GM21447 (cell line): ENCODE results near the gene ANKUB1.

Experiments
- ATAC-seq: cut with Tn5 transposase; IDR thresholded peaks from one replicate; pipeline ENCODE4 v1.9.1; 2021; ENCODE audit not compliant: unreplicated experiment

Gene ANKUB1

GRCh38 chr3:149764302-149764701 is 28.1 kb downstream of the ANKUB1 start:
- ATAC-seq: no peak

- ATAC-seq: no peak
These were observed 28.7 kb downstream of the ANKUB1 start for GRCh38 chr3:149763565-149764195.

- no peak for ATAC-seq
These were observed 38.6 kb downstream of the ANKUB1 start for GRCh38 chr3:149753717-149754116.

- peak; percentile 9 for ATAC-seq
These were observed 39.6 kb downstream of the ANKUB1 start for GRCh38 chr3:149752788-149753136.

GRCh38 chr3:149752051-149752787 is 40.1 kb downstream of the ANKUB1 start, which contains the start of gene COMMD2:
Gene COMMD2, minus strand, starts transcription at chr3:149752489. Its CDS starts 45 bp downstream, at chr3:149752444.
- ATAC-seq: peak; percentile 96

GRCh38 chr3:149751551-149751950 is 40.8 kb downstream of the ANKUB1 start:
- ATAC-seq: no peak

- no peak for ATAC-seq
These were observed 47.7 kb downstream of the ANKUB1 start for GRCh38 chr3:149744606-149745005.

- no peak for ATAC-seq
These were observed 48.2 kb downstream of the ANKUB1 start for GRCh38 chr3:149744151-149744550.

GRCh38 chr3:149739396-149739795 is 53.0 kb downstream of the ANKUB1 start:
- ATAC-seq: no peak

GRCh38 chr3:149738876-149739275 is 53.5 kb downstream of the ANKUB1 start:
- ATAC-seq: no peak

GRCh38 chr3:149736953-149737205 is 55.5 kb downstream of the ANKUB1 start:
- ATAC-seq: no peak

GRCh38 chr3:149736175-149736952 is 56.0 kb downstream of the ANKUB1 start:
- ATAC-seq: no peak

GRCh38 chr3:149732234-149732633 is 60.1 kb downstream of the ANKUB1 start:
- no peak for ATAC-seq

GRCh38 chr3:149727656-149728055 is 64.7 kb downstream of the ANKUB1 start:
- ATAC-seq: no peak

GRCh38 chr3:149726716-149727407 is 65.5 kb downstream of the ANKUB1 start:
- ATAC-seq: no peak

- ATAC-seq: no peak
These were observed 68.6 kb downstream of the ANKUB1 start for GRCh38 chr3:149723781-149724180.

GRCh38 chr3:149720918-149721317 is 71.4 kb downstream of the ANKUB1 start:
- no peak for ATAC-seq

- peak; percentile 58 for ATAC-seq
These were observed 74.8 kb downstream of the ANKUB1 start for GRCh38 chr3:149717391-149718056.

GRCh38 chr3:149716984-149717383 is 75.4 kb downstream of the ANKUB1 start:
- no peak for ATAC-seq

GRCh38 chr3:149715247-149715646 is 77.1 kb downstream of the ANKUB1 start:
- no peak for ATAC-seq
